Stimulated activated CD8-positive, alpha-beta memory T cell treated with anti-CD3 and anti-CD28 coated beads, Interleukin-4, amount 100 ng/mL, for 48 hours (primary cell): ENCODE results near the gene CHRM5.
"Not testable (repeated sequence)": the region's sequence is repeated elsewhere in the genome, so short reads cannot be mapped to it uniquely, and the experiment has no call there.

Experiments used
- DNase-seq: peaks from one replicate; pipeline ENCODE4 v3.0.0-alpha.2; 2020

CHRM5 gene

DNA sequence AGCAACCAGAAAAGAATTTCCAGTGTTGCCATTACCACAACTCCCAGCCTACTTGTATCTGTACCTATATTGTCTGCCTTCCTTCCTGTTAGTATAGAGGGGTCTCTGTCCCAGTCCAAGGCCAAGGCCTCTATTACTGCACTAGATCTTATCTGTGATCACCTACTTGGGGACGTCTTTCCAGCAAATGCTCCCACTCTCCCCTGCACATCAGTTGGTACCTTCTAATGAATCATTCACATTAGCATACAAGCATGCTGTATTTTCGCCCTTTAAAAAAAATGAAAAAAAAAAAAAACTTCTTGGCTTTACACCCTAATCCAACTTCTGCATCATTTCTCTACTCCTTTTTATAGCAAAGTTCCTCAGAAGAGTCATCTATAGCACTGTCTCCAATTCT, 75.5 kb downstream of the CHRM5 start:
- no peak for DNase-seq

DNA sequence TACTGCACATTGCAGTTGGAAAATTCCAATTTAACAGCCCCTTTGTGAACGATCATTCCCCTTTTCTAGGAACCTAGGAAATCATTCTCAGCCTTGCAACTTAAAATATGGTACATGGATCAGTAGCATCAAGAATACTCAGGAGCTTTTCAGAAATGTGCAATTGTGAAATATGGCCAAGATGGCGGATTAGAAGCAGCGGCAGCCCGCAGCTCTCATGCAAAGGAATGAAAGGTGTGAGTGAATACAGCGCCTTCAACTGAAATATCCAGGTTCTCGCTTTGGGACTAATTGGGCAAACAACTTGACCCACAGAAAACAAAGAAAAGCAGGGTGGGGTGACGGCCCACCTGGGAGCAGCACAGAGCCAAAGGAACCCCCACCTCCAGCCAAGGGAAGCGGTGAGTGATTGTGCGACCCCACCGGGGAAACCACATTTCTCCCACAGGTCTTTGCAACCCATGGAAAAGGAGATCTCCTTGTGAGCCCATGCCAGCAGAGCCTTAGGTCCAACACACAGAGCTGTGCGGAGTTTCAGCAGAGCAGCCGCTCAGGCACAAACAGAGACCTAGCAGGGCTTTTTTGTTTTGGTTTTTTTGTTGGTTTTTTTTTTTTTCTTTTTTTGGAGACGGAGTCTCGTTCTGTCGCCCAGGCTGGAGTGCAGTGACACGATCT, 78.3 kb downstream of the CHRM5 start:
- DNase-seq: no peak

DNA sequence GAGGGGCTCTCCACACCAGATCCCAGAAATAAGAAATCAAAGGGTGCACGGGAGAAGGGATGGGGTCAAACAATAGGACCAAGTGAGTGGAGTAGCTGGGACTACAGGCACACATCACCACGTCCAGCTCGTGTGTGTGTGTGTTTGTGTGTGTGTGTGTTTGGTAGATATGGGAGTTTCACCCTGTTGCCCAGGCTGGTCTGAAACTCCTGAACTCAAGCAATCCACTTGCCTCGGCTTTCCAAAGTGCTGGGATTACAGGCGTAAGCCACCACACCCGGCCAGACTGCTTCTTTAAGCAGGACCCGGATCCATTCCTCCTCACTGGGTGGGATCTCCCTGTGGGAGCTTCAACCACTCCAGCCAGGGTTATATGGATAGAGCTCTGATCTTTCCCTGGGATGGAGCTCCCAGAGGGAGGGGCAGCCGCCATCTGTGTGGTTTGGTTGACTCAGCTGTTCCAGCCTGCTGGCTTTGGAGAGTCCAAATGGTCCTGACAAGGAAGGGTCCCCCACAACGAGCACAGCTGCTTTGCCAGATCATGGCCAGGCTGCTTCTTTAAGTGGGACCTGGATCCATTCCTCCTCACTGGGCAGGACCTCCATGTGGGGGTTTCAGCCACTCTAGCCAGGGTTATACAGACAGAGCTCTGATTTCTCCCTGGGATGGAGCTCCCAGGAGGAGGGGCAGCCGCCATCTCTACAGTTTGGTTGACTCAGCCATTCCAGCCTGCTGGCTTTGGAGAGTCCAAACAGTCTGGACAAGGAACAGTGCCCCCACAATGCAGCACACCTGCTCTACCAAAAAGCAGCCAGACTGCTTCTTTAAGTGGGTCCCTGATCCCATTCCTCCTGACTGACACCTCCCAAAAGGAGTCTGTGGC, 79.8 kb downstream of the CHRM5 start:
- no peak for DNase-seq

DNA sequence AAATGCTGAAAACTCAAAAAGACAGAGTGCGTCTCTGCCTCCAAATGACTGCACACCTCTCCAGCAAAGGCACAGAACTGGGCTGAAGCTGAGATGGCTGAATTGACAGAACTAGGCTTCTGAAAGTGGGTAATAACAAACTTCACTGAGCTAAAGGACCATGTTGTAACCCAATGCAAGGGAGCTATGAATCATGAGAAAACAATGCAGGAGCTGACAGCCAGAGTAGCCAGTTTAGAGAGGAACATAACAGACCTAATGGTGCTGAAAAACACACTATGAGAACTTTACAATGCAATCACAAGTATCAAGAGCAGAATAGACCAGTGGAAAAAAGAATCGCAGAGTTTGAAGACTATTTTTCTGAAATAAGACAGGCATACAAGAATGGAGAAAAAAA, 80.8 kb downstream of the CHRM5 start:
- no peak for DNase-seq

DNA sequence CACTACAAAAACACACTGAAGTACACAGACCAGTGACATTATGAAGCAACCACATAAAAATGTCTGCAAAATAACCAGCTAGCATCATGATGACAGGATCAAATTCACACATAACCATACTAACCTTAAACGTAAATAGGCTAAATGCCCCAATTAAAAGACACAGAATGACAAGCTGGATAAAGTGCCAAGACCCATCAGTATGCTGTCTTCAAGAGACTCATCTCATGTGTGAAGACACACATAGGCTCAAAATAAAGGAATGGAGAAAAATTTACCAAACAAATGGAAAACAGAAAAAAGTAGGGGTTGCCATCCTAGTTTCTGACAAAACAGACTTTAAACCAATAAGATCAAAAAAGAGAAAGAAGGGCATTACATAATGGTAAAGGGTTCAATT, 82.1 kb downstream of the CHRM5 start:
- DNase-seq: not testable (repeated sequence)

DNA sequence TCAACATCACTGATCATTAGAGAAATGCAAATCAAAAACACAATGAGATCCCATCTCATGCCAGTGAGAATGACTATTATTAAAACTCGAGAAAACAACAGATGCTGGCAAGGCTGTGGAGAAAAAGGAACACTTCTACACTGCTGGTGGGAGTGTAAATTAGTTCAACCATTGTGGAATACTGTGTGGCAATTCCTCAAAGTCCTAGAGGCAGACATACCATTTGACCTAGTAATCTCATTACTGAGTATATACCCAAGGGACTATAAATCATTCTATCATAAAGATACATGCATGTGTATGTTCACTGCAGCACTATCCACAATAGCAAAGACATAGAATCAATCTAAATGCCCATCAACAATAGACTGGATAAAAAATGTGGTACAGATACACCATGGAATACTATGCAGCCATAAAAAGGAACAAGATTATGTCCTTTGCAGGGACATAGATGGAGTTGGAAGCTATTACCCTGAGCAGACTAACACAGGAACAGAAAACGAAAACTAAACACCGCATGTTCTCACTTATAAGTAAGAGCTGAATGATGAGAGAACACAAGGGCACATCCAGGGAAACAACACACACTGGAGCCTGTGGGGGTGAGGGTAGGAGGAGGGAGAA, 85.9 kb downstream of the CHRM5 start:
- DNase-seq: no peak

DNA sequence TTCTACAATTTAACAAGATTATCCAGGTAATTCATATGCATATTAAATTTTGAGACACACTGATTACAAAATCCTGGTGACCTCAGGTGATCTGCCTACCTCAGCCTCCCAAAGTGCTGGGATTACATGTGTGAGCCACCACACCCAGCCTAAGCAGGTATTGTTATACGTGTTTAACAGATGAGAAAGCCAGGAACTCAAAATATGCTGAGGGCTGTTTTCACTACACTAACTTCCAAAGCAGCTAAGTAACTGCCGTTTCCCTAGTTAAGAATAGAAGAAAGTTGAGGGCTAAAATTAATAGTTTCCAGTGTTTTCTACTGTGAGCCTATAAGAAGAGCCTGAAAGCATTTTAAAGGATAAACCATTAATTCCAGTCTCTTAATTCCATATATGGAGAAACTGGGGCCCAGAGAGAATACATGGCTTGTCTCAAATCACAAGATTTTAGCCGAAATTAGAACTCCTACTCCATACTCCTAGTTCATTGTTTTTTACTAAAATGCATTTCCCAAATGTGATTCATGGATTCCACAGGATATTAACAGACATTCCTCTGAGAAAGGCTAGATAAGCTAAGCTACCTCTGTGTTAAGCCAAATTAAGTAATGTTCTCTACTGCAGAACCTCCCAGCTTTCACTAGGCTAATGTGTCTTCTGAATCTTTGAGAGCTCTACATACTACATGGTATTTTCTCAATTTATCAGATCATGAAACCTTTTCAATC, 87.7 kb downstream of the CHRM5 start:
- DNase-seq: no peak

DNA sequence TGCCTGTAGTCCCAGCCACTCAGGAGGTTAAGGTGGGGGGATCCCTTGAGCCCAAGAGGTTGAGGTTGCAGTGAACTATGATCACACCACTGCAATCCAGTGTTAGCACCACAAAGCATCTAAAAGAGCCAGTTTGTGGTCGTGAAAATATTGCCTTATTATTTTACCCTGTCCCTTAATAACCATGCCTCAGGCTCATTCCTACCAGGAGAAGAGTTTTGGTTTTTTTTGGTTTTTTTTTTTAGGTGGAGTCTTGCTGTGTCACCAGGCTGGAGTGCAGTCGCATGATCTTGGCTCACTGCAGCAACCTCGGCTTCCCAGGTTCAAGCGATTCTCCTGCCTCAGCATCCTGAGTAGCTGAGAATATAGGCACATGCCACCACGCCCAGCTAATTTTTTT, 88.6 kb downstream of the CHRM5 start:
- no peak for DNase-seq

DNA sequence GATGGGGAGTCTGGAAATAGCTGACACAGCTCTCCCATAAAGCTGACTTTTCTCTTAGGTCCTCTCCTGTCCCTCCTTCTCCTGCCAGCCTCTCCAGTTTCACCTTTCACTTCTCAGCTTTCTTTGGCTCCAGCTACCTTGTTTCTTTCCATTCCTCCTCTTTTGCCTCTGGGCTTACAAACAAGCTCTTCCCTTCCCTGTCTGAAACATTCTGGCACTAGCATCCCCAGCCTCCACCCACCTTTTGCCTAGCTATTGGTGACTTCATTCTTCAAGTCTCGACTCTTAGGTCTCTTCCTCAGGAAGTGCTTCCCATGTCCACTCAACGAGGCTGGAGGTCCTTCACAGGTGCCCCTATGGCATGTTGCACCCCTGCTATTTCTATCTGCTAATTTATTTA, 91.2 kb downstream of the CHRM5 start:
- no peak for DNase-seq

DNA sequence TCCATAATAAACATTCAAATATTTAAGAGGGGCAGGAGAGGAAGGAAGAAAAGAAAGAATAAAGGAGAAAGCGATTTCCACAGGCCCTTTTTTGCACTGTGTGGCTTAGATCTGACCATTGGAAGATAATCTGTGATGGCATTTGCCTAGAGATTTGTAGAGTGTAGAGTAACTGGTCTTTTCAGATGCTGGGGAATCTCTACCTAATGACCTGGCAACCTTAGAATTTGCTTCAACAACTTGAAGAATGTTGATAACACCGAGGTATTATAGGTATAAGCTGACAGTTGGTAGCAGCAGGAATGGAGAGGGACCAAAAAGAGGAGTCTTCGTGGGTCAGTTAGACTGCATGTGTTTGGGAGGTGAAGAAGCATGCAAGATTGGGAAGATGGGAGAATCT, 91.6 kb downstream of the CHRM5 start:
- no peak for DNase-seq

DNA sequence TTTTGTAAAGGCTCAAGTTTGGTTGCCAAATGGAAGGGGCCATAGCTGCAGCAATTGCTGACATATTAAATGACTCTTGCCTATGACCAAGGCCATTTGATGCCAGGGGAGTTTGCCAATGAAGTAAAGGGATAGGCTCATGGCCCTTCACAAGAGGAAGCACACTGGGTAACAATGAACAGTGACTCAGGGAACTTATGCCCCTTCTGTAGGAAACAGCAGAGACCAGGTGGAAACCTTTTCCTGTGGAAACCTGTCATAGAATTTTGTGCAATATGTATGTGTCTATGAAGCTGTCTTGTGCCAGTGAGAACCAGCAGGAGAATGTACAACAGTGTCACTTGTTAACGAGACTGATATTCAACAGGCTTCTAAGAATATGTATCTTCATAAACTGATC, 96.1 kb downstream of the CHRM5 start:
- DNase-seq: no peak

DNA sequence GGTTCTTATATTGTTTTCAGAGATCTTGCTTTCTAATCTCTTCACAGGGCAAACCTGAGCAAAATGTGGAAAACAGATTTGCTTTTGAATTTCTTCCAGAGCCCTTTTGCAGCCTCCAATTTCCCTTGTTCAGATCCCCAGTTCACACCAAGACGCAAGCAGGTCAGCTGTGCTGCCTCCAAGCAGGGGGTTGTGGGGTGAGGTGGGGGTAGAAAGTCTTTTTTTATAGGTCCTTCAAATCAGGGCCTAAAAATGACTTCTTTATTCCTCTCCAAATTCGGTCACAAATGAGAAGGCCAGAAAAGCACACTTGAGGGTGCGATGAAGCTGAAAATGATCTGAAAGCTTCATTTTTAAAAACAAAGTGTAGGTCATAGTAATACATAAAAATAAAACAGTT, 97.0 kb downstream of the CHRM5 start:
- no peak for DNase-seq

DNA sequence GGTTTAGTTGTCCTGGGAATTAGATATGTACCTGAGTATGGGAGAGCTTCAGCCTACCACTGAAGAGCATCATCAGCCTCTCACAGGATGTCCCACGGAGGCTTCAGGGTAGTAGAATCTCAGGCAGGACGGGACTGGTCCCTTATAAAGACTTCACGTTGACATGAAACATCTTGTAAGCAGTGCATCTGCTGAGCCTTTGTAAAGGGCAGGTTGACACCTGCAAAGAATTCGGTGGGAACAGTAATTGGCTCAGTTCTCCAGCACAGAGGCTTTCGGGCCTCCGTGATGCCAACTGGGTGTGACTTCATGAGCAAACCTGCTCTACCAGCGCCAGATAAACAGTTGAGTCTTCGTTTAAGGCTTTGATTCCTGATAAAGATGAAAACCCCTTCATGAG, 97.6 kb downstream of the CHRM5 start:
- no peak for DNase-seq

DNA sequence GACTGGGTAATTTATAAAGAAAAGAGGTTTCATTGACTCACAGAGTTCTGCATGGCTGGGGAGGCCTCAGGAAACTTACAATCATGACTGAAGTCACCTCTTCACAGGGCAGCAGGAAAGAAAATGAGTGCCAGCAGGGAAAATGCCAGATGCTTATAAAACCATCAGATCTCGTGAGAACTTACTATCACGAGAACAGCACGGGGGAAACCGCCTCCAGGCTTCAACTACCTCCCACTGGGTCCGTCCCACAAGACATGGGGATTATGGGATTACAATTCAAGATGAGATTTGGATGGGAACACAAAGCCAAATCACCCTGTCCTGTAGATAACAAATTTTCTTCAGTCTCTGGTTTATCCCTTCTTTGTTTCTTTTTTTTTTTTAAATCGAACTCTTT, 101.7 kb downstream of the CHRM5 start:
- no peak for DNase-seq

DNA sequence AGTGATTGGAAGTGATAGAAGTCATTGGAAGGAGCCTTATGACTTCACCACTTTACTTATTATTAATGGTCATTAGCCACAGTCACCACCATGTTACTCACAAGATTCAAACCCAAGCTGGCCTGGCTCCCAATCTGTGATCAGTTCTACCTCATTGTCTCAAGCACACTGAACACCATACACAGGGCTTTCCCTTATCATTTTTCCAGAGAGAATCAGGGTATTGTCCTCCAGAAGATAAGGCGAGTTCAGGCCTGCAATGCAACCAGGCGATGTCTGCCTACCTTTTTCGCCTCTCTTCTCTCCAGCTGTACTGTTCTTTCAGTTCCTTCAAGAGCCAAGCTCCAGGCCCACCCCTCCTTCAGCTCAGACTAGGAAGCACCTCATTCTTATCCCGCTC, 108.5 kb downstream of the CHRM5 start:
- no peak for DNase-seq

DNA sequence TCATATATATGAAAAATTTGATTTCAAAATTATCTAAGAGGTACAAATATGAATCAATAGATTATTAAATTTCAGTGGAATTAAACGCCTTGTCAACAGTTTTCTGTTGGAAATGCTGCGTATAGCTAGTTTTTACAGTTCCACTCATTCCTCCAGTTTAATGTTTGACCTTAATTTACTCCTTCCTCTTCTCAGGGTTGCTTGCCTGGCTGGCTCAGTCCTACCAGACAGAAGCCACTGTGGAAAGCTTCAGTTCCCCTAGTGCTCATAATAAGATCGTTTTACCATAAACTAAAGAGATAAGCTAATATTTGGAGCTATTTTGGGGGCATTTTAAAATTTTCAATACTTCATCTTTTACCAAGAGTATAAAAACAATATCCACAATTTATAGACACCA, 110.6 kb downstream of the CHRM5 start:
- DNase-seq: no peak

DNA sequence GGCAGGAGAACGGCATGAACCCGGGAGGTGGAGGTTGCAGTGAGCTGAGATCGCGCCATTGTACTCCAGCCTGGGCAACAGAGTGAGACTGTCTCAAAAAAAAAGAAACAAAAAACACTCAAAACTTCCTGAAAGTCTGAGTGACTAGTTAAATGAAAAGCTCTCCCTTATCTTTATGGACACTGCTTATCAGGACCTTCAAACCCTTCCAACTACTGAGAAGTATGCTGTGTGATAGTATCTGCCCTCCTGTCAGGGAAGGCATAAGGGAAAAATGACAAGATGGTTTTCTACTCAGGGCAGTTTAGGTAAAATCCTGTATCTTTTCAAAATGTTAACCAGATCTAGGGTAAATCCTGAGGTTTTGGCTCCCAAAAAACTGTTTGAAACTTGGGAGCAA, 111.6 kb downstream of the CHRM5 start:
- no peak for DNase-seq

DNA sequence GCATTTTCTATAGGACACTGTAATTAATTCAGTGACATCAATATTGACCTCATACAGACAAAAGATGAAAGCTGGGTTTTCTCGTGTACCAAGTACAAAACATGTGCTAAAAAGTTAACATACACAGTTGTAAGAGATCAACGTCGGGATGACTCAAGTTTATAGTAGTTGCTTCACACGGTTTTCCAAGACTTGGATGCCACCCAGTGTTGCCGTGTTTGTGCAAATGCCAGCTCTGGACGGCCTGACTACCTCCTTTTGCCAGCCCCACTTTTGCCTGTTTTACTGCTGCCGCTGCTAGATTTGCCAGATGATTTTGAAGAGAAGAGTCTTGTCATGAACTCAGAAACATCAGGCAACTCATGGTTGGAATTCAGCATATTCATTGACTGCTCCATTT, 115.8 kb downstream of the CHRM5 start:
- DNase-seq: no peak

DNA sequence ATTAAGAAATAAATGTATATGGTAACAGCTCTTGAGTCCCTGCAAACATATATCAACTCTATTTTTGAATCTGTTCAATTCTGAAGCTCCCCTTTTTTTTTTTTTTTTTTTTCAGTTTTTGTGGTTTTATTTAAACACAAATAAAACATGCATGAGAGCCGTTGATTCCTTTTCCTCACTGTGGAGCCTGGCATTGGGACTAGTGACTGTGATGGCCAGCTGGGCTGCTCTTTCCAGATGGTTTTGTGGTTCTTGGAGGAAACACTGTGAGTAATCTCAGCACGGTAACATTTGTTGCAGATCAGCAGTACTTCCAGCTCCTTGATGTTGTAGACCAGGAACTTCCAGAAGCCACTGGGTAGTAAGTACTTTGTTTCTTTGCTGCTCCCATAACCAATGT, 117.4 kb downstream of the CHRM5 start:
- no peak for DNase-seq

DNA sequence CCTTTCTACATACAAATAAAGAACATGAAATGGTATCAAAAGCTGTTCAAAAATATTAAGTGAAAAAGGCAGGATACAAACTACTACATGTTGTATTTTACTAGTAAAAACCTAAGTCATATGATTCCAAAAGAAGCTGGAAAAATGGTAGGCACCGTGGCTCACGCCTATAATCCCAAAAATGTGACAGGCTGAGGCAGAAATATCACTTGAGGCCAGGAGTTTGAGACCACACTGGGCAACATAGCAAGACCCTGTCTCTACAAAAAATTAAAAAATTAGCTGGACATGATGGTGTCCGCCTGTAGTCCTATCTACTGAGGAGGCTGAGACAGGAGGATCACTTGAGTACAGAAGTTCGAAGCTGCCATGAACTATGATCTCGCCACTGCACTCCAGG, 131.6 kb downstream of the CHRM5 start:
- no peak for DNase-seq

DNA sequence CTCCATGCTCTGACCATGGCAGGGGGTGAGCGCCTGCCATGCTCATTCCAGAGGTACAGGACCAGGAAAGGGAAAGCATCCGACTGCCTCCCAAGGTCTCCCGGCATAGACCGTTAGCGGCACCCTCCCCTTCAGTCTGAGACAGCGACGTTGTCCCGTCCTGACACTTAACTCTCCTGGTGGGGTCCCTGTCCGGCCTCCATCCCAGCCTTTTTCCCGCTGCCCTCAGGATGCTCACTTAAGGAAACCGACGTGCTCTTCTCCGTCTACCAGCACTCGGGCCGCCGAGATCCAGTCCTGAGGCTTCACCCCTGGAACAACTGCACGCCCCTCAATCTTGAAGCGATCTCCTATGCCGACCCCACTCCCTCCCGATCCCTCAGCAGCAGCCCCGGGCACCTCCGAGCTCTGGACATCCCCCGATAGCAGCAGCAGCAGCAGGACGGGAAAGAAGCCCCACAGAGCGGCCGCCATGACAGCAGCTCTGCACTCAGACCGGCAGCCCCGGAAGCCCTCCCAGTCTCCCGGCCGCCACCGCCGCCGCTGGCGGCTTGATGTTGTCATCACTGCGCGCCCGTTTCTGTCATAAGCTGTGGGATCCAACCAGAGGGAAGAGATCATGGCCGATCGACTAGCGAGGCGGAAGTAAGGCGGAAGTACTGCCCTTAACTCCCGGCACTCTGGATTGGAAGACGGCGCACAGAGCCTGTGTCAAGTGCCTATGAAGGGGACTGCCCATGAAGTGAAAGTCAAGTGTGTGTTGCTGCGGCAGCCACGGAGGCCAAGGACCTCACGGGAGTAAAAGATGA, 133.3 kb downstream of the CHRM5 start, which contains the start of the genes EMC7 and PGBD4:
Gene EMC7, minus strand, starts transcription at position 497 of the 809 bp plus-strand sequence. Its CDS starts 23 bp downstream, at position 474.
Gene PGBD4, plus strand, starts transcription at position 718 of the 809 bp plus-strand sequence. CDS start 449 bp downstream, outside the sequence.
- peak; percentile 100 for DNase-seq
